LNCAP (cell line): ENCODE measurements around the gene SSR4.

ENCODE experiments used
- CTCF ChIP-seq: fragments of 450-650 bp; IDR thresholded peaks from 2 replicates; pipeline ENCODE4 v1.5.1; 2017; ENCODE audit warnings: mild to moderate bottlenecking

The SSR4 gene

GRCh38 chrX:153768311-153769157 lies 25.9 kb upstream of the SSR4 start:
- no peak for TF ChIP-seq CTCF

- TF ChIP-seq CTCF = no peak
Measured at GRCh38 chrX:153769158-153769864, 25.2 kb upstream of the SSR4 start.

- TF ChIP-seq CTCF = no peak
Measured at GRCh38 chrX:153769865-153770600, 24.4 kb upstream of the SSR4 start.

GRCh38 chrX:153770601-153771414 lies 23.7 kb upstream of the SSR4 start:
- TF ChIP-seq CTCF = no peak

GRCh38 chrX:153771415-153772315 lies 22.8 kb upstream of the SSR4 start:
- no peak for TF ChIP-seq CTCF

- TF ChIP-seq CTCF = no peak
Measured at GRCh38 chrX:153772316-153773217, 21.9 kb upstream of the SSR4 start.
